Hepatocyte (in vitro differentiated cells): ENCODE data around the gene ETDC. TPM values are rescaled to one million over a fixed set of nuclear protein-coding genes. Genes with fewer than 3 reads are reported as not detected.

Experiments used
- DNase-seq: peaks from one replicate; pipeline ENCODE4 v3.0.0-alpha.2; 2016; ENCODE audit warnings: low spot score
- H2AFZ ChIP-seq: fragments of 200-600 bp; sonication (generic); 2 replicates; pipeline ENCODE4 v1.6.0; 2016; ENCODE audit warnings: antibody characterized with exemption, mild to moderate bottlenecking
- H3K27ac ChIP-seq: fragments of 200-600 bp; sonication (generic); 2 replicates; pipeline ENCODE4 v1.5.1; 2016; ENCODE audit warnings: mild to moderate bottlenecking
- H3K27me3 ChIP-seq: fragments of 200-600 bp; sonication (generic); 2 replicates; pipeline ENCODE4 v1.6.1; 2016
- H3K36me3 ChIP-seq: fragments of 200-600 bp; sonication (generic); replicated peaks from 2 replicates; pipeline ENCODE4 v1.5.1; 2016; ENCODE audit warnings: low read depth; ENCODE audit not compliant: insufficient read depth
- H3K4me1 ChIP-seq: fragments of 200-600 bp; sonication (generic); 2 replicates; pipeline ENCODE4 v1.5.1; 2016; ENCODE audit warnings: mild to moderate bottlenecking, moderate library complexity; ENCODE audit not compliant: insufficient read depth
- H3K4me2 ChIP-seq: fragments of 200-600 bp; sonication (generic); 2 replicates; pipeline ENCODE4 v1.6.0; 2016
- H3K4me3 ChIP-seq: fragments of 200-600 bp; sonication (generic); 2 replicates; pipeline ENCODE4 v1.5.1; 2016; ENCODE audit warnings: mild to moderate bottlenecking
- H3K79me2 ChIP-seq: fragments of 200-600 bp; sonication (generic); 2 replicates; pipeline ENCODE4 v1.6.0; 2017; ENCODE audit warnings: mild to moderate bottlenecking
- H3K9me2 ChIP-seq: fragments of 200-600 bp; sonication (generic); replicated peaks from 2 replicates; pipeline ENCODE4 v1.6.0; 2017; ENCODE audit warnings: mild to moderate bottlenecking; ENCODE audit not compliant: insufficient read depth
- H3K9me3 ChIP-seq: fragments of 200-600 bp; sonication (generic); 2 replicates; pipeline ENCODE4 v1.5.1; 2016; ENCODE audit warnings: low read depth, mild to moderate bottlenecking
- H4K20me1 ChIP-seq: fragments of 200-600 bp; sonication (generic); 2 replicates; pipeline ENCODE4 v1.6.0; 2016; ENCODE audit warnings: mild to moderate bottlenecking; ENCODE audit not compliant: insufficient read depth, poor library complexity, severe bottlenecking
- EZH2 ChIP-seq: fragments of 200-600 bp; sonication (generic); IDR thresholded peaks from 2 replicates; pipeline ENCODE4 v1.6.1; 2016; ENCODE audit warnings: antibody characterized with exemption, mild to moderate bottlenecking, borderline replicate concordance
- EZH2phosphoT487 ChIP-seq: fragments of 200-600 bp; sonication (generic); IDR thresholded peaks from one replicate; pipeline ENCODE4 v1.6.1; 2018; ENCODE audit warnings: antibody characterized with exemption, mild to moderate bottlenecking, low read depth, moderate library complexity; ENCODE audit not compliant: unreplicated experiment, severe bottlenecking
- WGBS: methylation state at CpG from one replicate; pipeline ENCODE4 v1.1.6; 2016; ENCODE audit warnings: low lambda C conversion rate; ENCODE audit errors: missing lambda C conversion rate; 5-methylcytosine and 5-hydroxymethylcytosine counted together
- polyA plus RNA-seq: library from polyadenylated mRNA; unstranded; fragments of >200 nt; fragmentation: Nextera tagmentation; extraction: Ambion mirVana; gene quantifications from 2 replicates; pipeline ENCODE4 v1.2.1, GENCODE V29; 2016
- total RNA-seq: library from RNA; depleted of rRNA; stranded (reverse); fragments of >200 nt; gene quantifications from 2 replicates; pipeline ENCODE4 v1.2.3, GENCODE V29; 2014
- TF ChIP-seq, protein P1 (sequence below): fragments of 200-600 bp; sonication (generic); IDR thresholded peaks from 2 replicates; pipeline ENCODE4 v1.5.1; 2016; ENCODE audit warnings: antibody characterized with exemption, mild to moderate bottlenecking; ENCODE audit not compliant: poor library complexity

ETDC gene
- total and polyA plus RNA-seq, 2 experiments from 2014 or later = not detected

DNA sequence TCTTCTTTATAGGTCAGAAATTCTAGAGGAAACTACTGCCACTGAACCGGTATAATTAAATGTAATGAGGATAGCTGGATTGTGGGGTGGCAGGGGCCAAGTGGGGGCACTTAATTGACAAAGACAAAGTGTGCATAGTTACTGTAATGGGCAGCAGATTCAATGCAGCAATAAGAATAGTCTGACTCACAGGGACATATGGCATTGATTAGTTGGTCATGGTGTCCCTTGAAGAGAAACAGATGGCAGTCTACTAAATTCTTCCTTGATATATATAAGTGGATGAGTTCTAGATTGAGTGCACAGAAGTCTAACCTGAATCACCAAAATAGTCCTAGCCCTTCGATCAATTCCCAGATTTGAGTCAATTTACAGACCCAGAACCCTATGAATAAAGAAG is 31.6 kb downstream of the ETDC start:
- Histone ChIP-seq H3K27me3 (no peaks in the 10 kb centered on the region), H3K9me2 (no peaks in the 10 kb centered on the region), H3K36me3 (no peaks in the 10 kb centered on the region), H3K79me2 (peaks cover 39% of the 10 kb centered on the region), H3K9me3 (no peaks in the 10 kb centered on the region), H3K27ac (no peak overlapping the region), H2AFZ (no peak overlapping the region), H4K20me1 (no peaks in the 10 kb centered on the region), H3K4me3 (peak overlapping the region; percentile 57), H3K4me1 (peaks cover 4% of the 10 kb centered on the region), H3K4me2 (peak overlapping the region; percentile 82)
- TF ChIP-seq EZH2phosphoT487 (no peak), EZH2 (no peak)
- TF ChIP-seq, protein P1, sequence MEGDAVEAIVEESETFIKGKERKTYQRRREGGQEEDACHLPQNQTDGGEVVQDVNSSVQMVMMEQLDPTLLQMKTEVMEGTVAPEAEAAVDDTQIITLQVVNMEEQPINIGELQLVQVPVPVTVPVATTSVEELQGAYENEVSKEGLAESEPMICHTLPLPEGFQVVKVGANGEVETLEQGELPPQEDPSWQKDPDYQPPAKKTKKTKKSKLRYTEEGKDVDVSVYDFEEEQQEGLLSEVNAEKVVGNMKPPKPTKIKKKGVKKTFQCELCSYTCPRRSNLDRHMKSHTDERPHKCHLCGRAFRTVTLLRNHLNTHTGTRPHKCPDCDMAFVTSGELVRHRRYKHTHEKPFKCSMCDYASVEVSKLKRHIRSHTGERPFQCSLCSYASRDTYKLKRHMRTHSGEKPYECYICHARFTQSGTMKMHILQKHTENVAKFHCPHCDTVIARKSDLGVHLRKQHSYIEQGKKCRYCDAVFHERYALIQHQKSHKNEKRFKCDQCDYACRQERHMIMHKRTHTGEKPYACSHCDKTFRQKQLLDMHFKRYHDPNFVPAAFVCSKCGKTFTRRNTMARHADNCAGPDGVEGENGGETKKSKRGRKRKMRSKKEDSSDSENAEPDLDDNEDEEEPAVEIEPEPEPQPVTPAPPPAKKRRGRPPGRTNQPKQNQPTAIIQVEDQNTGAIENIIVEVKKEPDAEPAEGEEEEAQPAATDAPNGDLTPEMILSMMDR = no peak
- DNase-seq = no peak
- 55% methylated on average over 2 of the region's 2 CpGs for WGBS

DNA sequence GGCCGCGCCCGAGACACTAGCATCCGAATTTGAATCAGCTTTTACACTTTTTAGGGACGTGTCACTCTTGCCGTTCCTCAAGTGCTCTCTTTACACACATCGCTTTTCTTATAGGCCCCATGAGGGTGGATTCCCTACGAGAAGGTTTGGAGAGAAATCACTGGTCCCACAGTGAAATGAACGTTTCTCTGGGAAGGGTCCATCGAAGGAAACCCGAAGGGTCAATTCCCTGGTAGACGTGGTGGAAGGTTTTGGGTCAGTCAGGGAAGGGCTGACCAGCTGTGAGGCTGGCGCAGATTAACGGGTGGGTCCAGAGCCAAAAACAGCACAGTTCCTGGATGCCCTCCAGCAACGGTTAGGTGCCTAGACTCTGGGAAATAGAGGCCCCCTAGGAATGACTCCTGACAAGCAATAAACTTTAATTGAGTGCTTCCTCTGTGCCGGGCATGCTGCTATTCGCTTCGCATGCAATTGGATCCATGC is 35.9 kb downstream of the ETDC start:
- peak overlapping the region; percentile 43 for H3K4me3 ChIP-seq
- DNase-seq = peak; percentile 26
- peaks cover 26% of the 10 kb centered on the region for H3K79me2 ChIP-seq
- peak overlapping the region; percentile 75 for H3K4me2 ChIP-seq
- no peaks in the 10 kb centered on the region for H3K9me2 ChIP-seq
- no peaks in the 10 kb centered on the region for H3K4me1 ChIP-seq
- H3K27ac ChIP-seq = peak overlapping the region; percentile 80
- TF ChIP-seq, protein P1 = no peak
- TF ChIP-seq EZH2 (no peak), EZH2phosphoT487 (no peak)
- no peaks in the 10 kb centered on the region for H3K9me3 ChIP-seq
- no peaks in the 10 kb centered on the region for H3K27me3 ChIP-seq
- H3K36me3 ChIP-seq = no peaks in the 10 kb centered on the region
- H2AFZ ChIP-seq = peak overlapping the region; percentile 42
- no peaks in the 10 kb centered on the region for H4K20me1 ChIP-seq
- WGBS = 44% methylated on average over 18 of the region's 18 CpGs

DNA sequence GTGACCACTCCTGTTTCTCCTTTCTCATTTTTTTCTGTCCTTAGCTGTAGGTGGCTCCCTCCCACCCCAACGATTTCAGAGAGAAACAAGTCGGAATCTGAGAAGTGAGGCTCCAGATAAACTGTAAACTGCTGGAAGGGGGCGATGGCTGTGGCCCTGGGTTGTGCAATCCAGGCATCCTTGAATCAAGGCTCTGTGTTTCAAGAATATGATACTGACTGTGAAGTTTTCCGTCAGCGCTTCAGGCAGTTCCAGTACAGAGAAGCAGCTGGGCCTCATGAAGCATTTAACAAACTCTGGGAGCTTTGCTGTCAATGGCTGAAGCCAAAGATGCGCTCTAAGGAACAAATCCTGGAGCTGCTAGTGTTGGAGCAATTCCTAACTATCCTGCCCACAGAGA is 37.7 kb downstream of the ETDC start:
- Histone ChIP-seq H3K4me1 (no peaks in the 10 kb centered on the region), H3K9me3 (no peaks in the 10 kb centered on the region), H4K20me1 (no peaks in the 10 kb centered on the region), H3K9me2 (no peaks in the 10 kb centered on the region), H3K4me2 (no peak overlapping the region), H2AFZ (no peak overlapping the region), H3K4me3 (no peak overlapping the region), H3K79me2 (peaks cover 7% of the 10 kb centered on the region), H3K27ac (no peak overlapping the region), H3K27me3 (no peaks in the 10 kb centered on the region), H3K36me3 (no peaks in the 10 kb centered on the region)
- TF ChIP-seq EZH2 = no peak
- TF ChIP-seq, protein P1 = no peak
- no peak for TF ChIP-seq EZH2phosphoT487
- no peak for DNase-seq
- 65% methylated on average over 6 of the region's 6 CpGs for whole genome bisulfite sequencing
